Measurements from ENCODE around the gene ARNT2.

DNA sequence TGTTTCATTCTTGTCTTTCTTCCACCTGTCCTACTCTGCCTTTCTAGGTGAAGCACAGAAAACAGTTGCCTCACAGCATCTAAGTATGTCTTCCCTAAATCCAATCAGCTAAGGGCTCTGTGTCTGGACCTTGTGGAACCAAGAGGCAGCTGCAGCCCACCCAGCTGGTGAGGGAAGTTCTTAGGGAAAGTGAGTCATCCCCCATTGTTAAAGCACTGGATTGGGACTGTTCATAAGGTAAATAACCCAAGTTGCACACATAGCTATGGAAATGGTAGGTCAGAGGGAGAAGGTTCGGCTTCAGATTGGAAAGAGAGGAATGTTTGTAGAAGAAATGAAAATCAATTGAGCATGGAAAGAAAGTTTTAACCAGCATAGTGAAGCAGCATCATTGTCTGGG, 18.0 kb upstream of the ARNT2 start:
- TF ChIP-seq, protein P1, sequence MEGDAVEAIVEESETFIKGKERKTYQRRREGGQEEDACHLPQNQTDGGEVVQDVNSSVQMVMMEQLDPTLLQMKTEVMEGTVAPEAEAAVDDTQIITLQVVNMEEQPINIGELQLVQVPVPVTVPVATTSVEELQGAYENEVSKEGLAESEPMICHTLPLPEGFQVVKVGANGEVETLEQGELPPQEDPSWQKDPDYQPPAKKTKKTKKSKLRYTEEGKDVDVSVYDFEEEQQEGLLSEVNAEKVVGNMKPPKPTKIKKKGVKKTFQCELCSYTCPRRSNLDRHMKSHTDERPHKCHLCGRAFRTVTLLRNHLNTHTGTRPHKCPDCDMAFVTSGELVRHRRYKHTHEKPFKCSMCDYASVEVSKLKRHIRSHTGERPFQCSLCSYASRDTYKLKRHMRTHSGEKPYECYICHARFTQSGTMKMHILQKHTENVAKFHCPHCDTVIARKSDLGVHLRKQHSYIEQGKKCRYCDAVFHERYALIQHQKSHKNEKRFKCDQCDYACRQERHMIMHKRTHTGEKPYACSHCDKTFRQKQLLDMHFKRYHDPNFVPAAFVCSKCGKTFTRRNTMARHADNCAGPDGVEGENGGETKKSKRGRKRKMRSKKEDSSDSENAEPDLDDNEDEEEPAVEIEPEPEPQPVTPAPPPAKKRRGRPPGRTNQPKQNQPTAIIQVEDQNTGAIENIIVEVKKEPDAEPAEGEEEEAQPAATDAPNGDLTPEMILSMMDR (IDR thresholded peaks at IDR 0.05) = no peak
- TF ChIP-seq POLR2A (IDR thresholded peaks at IDR 0.05) (no peak), POLR2AphosphoS5 (IDR thresholded peaks at IDR 0.05) (no peak)
